Upper lobe of left lung (tissue), 6 donors: Measurements from ENCODE around the gene SLC25A24. TPM values are rescaled to one million over a fixed set of nuclear protein-coding genes. Genes with fewer than 3 reads are reported as not detected.

Experiments used
- ATAC-seq, 2 donors: fragments of 200-7000 bp; cut with Tn5 transposase; one replicate each; pipeline ENCODE4 v1.9.1; 2022; ENCODE audit warnings: mild to moderate bottlenecking in 2 of 2, moderate library complexity in 2 of 2; ENCODE audit not compliant: low FRiP score in 2 of 2
- DNase-seq, 2 donors: peaks; one replicate each; pipeline ENCODE4 v3.0.0-alpha.2; 2019 to 2020
- H3K27ac ChIP-seq, 4 donors: fragments of 200-600 bp; sonication (generic); one replicate each; pipeline ENCODE4 v1.5.1; 2016 to 2019
- H3K27me3 ChIP-seq, 4 donors: fragments of 200-600 bp; sonication (generic); one replicate each; pipeline ENCODE4 v1.5.1; 2017 to 2019
- H3K36me3 ChIP-seq, 4 donors: fragments of 200-600 bp; sonication (generic); one replicate each; pipeline ENCODE4 v1.5.1; 2016 to 2019
- H3K4me1 ChIP-seq, 4 donors: fragments of 200-600 bp; sonication (generic); one replicate each; pipeline ENCODE4 v1.5.1; 2018 to 2019
- H3K4me3 ChIP-seq, 4 donors: fragments of 200-600 bp; sonication (generic); one replicate each; pipeline ENCODE4 v1.5.1; 2017 to 2019; ENCODE audit warnings: mild to moderate bottlenecking in 2 of 4, moderate library complexity in 1 of 4
- H3K9me3 ChIP-seq, 4 donors: fragments of 200-600 bp; sonication (generic); one replicate each; pipeline ENCODE4 v1.5.1; 2018 to 2019
- CTCF ChIP-seq, 6 experiments: fragments of 450-650 bp in 4 of 6; fragments of 200-600 bp in 2 of 6; sonication (generic) in 2 of 6; IDR thresholded peaks; one replicate each; pipeline ENCODE4 v1.5.1; 2016 to 2019; ENCODE audit warnings: antibody characterized with exemption in 6 of 6
- EP300 ChIP-seq, 4 donors: sonication (generic); formaldehyde crosslinking; IDR thresholded peaks; one replicate each; pipeline ENCODE4 v1.5.1; 2017; ENCODE audit warnings: antibody characterized with exemption in 4 of 4, control low read depth in 2 of 4
- POLR2A ChIP-seq, 4 donors: fragments of 450-650 bp; IDR thresholded peaks; one replicate each; pipeline ENCODE4 v1.5.1; 2016 to 2017; ENCODE audit warnings: antibody characterized with exemption in 4 of 4, mild to moderate bottlenecking in 2 of 4
- POLR2AphosphoS5 ChIP-seq, 2 donors: sonication (generic); formaldehyde crosslinking; IDR thresholded peaks; one replicate each; pipeline ENCODE4 v1.5.1; 2017; ENCODE audit warnings: antibody characterized with exemption in 2 of 2
- WGBS, 2 donors: methylation state at CpG; one replicate each; pipeline ENCODE4 v1.1.5; 2017 to 2018; 5-methylcytosine and 5-hydroxymethylcytosine counted together
- total RNA-seq, 6 donors: library from RNA; depleted of rRNA in 4 of 6; stranded (reverse); fragments of >200 nt in 4 of 6; gene quantifications; one replicate each; pipeline versions ENCODE4 v1.1.0 to v1.2.1, GENCODE V29; 2016 to 2021
- donor health status: DM: no; HTN: no; CAD: no; lungs with moderate emphysema.
- donor health status: DM: no; HTN: yes; CAD: no; lungs with severe emphysema.

SLC25A24 gene
- total RNA-seq, 6 donors from 2014 or later = 28.6 to 96.7 (median 42.5) TPM

GRCh38 chr1:108120163-108120562, 80.0 kb downstream of the SLC25A24 start:
- peaks cover 6 to 19% (median 10%) of the 10 kb centered on the region in 4 donors for H3K4me1 ChIP-seq
- DNase-seq = no peak
- H3K27ac ChIP-seq = no peak overlapping the region
- H3K4me3 ChIP-seq = no peak overlapping the region
- H3K36me3 ChIP-seq = no peaks in the 10 kb centered on the region
- H3K27me3 ChIP-seq = no peaks in the 10 kb centered on the region
- no peak for TF ChIP-seq CTCF (IDR thresholded peaks at IDR 0.05)
- TF ChIP-seq EP300 (IDR thresholded peaks at IDR 0.05) = no peak
- TF ChIP-seq POLR2AphosphoS5 (IDR thresholded peaks at IDR 0.05) = no peak
- TF ChIP-seq POLR2A (IDR thresholded peaks at IDR 0.05) = no peak
- ATAC-seq = no peak
- WGBS, 2 donors = 94 to 95% methylated on average over 6 of the region's 6 CpGs
- H3K9me3 ChIP-seq = no peaks in the 10 kb centered on the region

GRCh38 chr1:108119500-108119899, 80.6 kb downstream of the SLC25A24 start:
- WGBS, 2 donors = 51 to 53% methylated on average over 5 of the region's 5 CpGs
- Histone ChIP-seq H3K36me3 (no peaks in the 10 kb centered on the region), H3K27me3 (no peaks in the 10 kb centered on the region), H3K4me1 (peaks cover 6 to 16% (median 7%) of the 10 kb centered on the region in 4 donors), H3K4me3 (no peak overlapping the region), H3K27ac (no peak overlapping the region), H3K9me3 (no peaks in the 10 kb centered on the region)
- DNase-seq = no peak
- TF ChIP-seq EP300 (IDR thresholded peaks at IDR 0.05) (no peak), CTCF (IDR thresholded peaks at IDR 0.05) (no peak), POLR2A (IDR thresholded peaks at IDR 0.05) (no peak), POLR2AphosphoS5 (IDR thresholded peaks at IDR 0.05) (no peak)
- no peak for ATAC-seq

GRCh38 chr1:108117945-108118902, 81.9 kb downstream of the SLC25A24 start:
- no peak overlapping the region for H3K4me3 ChIP-seq
- no peaks in the 10 kb centered on the region for H3K36me3 ChIP-seq
- no peaks in the 10 kb centered on the region for H3K27me3 ChIP-seq
- H3K9me3 ChIP-seq = no peaks in the 10 kb centered on the region
- ATAC-seq (no peak), DNase-seq (peak in 1 of 2 donors; percentile 32)
- TF ChIP-seq CTCF (IDR thresholded peaks at IDR 0.05) (no peak), POLR2AphosphoS5 (IDR thresholded peaks at IDR 0.05) (no peak), POLR2A (IDR thresholded peaks at IDR 0.05) (no peak), EP300 (IDR thresholded peaks at IDR 0.05) (no peak)
- WGBS, 2 donors = 84 to 87% methylated on average over 5 of the region's 5 CpGs
- H3K27ac ChIP-seq = peak overlapping the region in 1 of 4 donors; percentile 39
- H3K4me1 ChIP-seq = peaks cover 6 to 20% (median 7%) of the 10 kb centered on the region in 4 donors

- DNase-seq (no peak), ATAC-seq (no peak)
- H3K27me3 ChIP-seq = no peaks in the 10 kb centered on the region
- H3K4me1 ChIP-seq = peaks cover 6 to 20% (median 7%) of the 10 kb centered on the region in 4 donors
- H3K4me3 ChIP-seq = no peak overlapping the region
- no peak for TF ChIP-seq POLR2A (IDR thresholded peaks at IDR 0.05)
- TF ChIP-seq POLR2AphosphoS5 (IDR thresholded peaks at IDR 0.05) = no peak
- no peak for TF ChIP-seq EP300 (IDR thresholded peaks at IDR 0.05)
- no peak for TF ChIP-seq CTCF (IDR thresholded peaks at IDR 0.05)
- no peaks in the 10 kb centered on the region for H3K9me3 ChIP-seq
- WGBS, 2 donors = 94 to 100% methylated on average over 1 of the region's 1 CpG
- H3K27ac ChIP-seq = no peak overlapping the region
- no peaks in the 10 kb centered on the region for H3K36me3 ChIP-seq
Measured at GRCh38 chr1:108117237-108117636, 82.9 kb downstream of the SLC25A24 start.
